DMS79 treated with DMSO at 0.1 percent for 48 hours (cell line): Measurements from ENCODE around the gene AGTPBP1.
"Not testable (repeated sequence)": the region's sequence is repeated elsewhere in the genome, so short reads cannot be mapped to it uniquely, and the experiment has no call there.

Source experiments
- DNase-seq: peaks from one replicate; lab custom pipeline; 2025; lab: John Stamatoyannopoulos, UW

The AGTPBP1 gene, protein sequence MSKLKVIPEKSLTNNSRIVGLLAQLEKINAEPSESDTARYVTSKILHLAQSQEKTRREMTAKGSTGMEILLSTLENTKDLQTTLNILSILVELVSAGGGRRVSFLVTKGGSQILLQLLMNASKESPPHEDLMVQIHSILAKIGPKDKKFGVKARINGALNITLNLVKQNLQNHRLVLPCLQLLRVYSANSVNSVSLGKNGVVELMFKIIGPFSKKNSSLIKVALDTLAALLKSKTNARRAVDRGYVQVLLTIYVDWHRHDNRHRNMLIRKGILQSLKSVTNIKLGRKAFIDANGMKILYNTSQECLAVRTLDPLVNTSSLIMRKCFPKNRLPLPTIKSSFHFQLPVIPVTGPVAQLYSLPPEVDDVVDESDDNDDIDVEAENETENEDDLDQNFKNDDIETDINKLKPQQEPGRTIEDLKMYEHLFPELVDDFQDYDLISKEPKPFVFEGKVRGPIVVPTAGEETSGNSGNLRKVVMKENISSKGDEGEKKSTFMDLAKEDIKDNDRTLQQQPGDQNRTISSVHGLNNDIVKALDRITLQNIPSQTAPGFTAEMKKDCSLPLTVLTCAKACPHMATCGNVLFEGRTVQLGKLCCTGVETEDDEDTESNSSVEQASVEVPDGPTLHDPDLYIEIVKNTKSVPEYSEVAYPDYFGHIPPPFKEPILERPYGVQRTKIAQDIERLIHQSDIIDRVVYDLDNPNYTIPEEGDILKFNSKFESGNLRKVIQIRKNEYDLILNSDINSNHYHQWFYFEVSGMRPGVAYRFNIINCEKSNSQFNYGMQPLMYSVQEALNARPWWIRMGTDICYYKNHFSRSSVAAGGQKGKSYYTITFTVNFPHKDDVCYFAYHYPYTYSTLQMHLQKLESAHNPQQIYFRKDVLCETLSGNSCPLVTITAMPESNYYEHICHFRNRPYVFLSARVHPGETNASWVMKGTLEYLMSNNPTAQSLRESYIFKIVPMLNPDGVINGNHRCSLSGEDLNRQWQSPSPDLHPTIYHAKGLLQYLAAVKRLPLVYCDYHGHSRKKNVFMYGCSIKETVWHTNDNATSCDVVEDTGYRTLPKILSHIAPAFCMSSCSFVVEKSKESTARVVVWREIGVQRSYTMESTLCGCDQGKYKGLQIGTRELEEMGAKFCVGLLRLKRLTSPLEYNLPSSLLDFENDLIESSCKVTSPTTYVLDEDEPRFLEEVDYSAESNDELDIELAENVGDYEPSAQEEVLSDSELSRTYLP

GRCh38 chr9:85741875-85742596, at the start of gene AGTPBP1:
AGTPBP1 (minus strand) TSS chr9:85741954; CDS start chr9:85712533, 29,421 bp downstream.
- DNase-seq, result peak; percentile 70

- not testable (repeated sequence) for DNase-seq
Observed at GRCh38 chr9:85786116-85786515, 44.4 kb upstream of the AGTPBP1 start.

DNA sequence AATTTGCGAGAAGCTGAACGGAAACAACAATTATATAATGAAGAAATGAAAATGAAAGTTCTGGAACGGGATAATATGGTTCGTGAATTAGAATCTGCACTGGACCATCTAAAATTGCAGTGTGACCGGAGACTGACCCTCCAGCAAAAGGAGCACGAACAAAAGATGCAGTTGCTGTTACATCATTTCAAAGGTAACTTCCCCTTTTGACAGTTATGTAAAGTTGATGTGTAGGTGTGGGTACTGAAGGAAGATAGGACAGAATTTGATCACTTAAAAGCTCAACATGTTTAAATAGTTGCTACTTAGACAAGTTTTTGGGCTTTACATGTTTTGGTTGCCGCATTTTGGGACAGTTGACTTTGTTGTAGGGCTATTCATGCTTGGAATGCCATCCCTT, 32.1 kb upstream of the AGTPBP1 start:
- DNase-seq, result not testable (repeated sequence)

DNA sequence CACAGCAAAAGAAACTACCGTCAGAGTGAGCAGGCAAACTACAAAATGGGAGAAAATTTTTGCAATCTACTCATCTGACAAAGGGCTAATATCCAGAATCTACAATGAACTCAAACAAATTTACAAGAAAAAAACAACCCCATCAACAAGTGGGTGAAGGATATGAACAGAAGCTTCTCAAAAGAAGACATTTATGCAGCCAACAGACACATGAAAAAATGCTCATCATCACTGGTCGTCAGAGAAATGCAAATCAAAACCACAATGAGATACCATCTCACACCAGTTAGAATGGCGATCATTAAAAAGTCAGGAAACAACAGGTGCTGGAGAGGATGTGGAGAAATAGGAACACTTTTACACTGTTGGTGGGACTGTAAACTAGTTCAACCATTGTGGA, 20.0 kb upstream of the AGTPBP1 start:
- DNase-seq, result not testable (repeated sequence)

DNA sequence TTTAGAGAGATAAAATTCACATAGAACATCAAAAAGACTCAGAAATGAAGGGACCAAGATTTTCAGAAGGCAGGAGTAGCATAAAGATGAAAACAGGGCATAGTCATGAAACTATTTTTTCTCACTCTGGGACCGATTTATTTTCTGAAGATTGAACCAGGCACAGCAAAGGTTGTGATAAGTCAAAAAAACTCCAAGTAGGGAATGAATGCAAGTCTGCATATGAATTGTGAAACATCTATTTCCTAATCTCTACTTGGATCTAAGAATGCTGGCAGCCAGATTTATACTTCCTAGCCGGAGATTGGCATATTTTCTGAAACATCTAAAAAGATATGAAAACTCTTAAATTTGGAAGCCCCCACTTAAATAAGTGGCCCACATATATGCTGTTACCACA, 16.0 kb upstream of the AGTPBP1 start:
- not testable (repeated sequence) for DNase-seq

DNA sequence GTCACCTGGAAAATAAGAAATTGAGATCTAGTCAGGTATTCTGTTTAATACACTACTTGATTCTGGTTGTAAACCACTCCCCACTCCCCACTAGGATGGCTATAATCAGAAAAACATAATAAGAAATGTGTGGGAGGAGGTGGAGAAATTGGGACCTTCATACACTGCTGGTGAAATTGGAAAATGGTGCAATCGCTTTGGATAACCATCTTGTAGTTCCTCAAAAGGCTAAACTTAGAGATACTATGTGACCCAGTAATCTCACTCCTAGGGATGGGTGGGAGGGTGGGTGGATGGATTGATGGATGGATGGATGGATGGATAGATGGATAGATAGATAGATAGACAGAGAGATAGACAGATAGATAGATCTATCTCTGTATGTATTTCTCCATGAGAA, 14.5 kb upstream of the AGTPBP1 start:
- DNase-seq, result not testable (repeated sequence)

DNA sequence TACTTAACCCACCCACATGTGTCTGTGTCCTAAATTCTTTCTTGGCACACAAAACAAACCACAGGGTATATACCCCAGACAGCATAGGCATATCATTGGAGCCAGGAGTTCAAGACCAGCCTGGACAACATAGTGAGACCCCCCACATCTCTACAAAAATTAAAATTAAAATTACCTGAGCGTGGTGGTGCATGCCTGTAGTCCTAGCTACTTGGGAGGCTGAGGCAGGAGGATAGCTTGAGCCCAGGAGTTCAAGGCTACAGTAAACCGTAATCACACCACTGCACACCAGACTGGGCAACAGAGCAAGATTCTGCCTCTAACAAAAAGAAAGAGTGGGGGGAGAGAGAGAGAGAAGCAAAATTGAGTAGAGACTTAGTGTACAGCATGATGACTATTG, 4.6 kb upstream of the AGTPBP1 start:
- no peak for DNase-seq

DNA sequence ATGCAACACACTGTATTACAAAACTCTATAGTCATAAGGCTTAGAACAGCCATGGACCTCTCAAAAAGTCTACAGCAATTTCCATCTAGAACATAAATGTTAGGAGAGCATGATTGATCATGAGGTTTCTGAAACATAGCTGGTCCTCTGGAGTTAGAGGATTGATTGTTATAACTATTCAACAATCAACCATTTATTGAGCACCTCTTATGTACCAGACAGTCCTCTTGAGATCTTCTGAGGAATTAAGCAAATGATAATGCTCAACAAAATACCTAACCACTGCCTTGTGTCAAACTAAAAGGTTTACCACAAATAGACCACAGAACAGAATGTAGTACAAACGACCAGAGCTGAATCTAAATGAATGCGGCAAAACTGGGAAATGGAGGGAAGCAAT, 3.4 kb upstream of the AGTPBP1 start:
- DNase-seq, result no peak

DNA sequence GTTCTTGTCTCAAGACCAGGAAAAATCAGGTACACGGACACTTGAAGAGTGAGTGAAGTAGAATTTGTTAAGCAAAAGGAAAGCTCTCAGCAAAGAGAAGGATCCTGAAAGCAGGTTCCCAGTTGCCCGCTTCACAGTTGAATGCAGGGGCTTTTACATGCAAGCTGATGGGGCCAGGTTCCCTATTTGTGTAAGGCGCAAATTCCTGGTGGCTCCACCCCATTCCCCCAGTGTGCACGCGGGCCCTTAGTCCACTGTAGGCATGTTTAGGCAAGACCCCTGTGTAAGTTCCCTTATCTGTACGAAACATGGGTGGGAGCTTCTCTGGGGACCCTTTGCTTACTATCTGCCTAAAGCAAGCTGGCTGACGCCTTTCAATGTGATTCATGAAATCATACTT, 2.7 kb upstream of the AGTPBP1 start:
- no peak for DNase-seq

DNA sequence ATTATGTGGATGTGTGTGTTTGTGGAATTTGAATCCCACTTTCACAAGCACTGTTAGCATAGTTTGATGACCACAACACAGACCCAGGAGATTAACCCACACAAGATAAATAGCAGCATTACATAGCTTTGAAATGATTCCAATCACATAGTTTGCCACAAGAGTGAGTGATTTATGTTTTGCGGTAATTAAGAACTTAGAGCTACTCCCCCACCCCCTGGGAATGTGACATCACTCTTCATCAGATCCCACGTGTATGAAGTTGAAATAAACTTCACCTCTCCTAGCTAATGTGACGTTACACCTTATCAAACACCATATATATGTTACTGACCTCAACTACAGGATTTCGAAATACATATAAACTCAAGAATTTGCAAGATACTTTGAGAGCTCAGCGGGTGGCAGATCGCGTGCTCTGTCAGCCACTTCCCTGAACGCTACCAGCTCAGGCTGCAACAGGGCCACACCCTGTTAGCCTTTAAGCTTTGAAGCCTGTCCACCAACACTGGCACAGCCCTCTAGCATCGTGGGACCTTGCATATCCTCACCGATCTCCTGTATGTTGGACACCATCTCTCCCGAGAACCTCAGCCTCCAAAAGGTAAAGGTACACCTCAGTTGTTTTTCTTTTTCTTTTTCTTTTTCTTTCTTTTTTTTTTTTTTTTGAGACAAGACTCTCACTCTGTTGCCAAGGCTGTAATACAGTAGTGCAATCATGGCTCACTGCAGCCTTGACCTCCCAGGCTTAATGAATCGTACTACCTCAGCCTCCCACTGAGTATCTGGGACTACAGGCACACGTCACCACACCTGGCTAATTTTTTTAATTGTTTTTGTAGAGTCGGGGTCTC, 1.7 kb upstream of the AGTPBP1 start:
- peak; percentile 3 for DNase-seq

GRCh38 chr9:85742597-85742936, 813 bp upstream of the AGTPBP1 start:
- no peak for DNase-seq

- DNase-seq, result no peak
Observed at GRCh38 chr9:85741095-85741874, 469 bp downstream of the AGTPBP1 start.

DNA sequence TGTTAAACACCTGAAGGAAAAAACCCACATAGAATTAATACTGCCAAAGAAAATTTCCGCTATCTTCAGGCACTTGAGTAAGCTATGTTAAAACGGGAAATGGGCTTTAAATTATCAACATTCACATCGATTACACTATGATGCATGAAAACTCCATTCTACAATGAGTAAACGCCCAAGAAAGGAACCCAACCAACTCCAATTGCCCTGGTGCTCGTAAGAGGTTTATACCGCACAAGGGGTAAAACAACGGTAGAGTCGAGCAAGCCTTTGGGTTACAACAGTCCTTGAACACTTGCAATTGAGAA, 1.0 kb downstream of the AGTPBP1 start:
- DNase-seq, result peak; percentile 0

DNA sequence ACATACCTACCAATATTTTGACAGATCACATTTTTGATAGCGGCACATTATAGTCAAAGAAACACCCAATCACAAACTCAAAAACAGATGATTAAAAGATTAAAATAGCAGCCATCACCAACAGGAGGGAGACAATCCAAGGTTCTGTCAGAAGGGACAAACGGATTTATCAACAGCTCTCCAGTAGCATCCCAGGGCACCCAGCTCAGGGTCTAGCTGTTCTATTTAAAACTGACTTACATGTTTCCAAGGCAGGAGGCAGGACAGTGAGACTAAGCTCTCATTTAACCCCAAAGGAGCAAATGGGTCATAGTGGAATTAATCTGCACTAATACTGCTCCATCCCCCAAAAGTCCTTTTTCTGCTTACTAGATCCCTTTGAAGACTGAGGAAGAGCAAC, 3.2 kb downstream of the AGTPBP1 start:
- no peak for DNase-seq

GRCh38 chr9:85737671-85738070, 4.1 kb downstream of the AGTPBP1 start:
- no peak for DNase-seq

- DNase-seq, result no peak
Observed at GRCh38 chr9:85730916-85731630, 10.7 kb downstream of the AGTPBP1 start.

GRCh38 chr9:85729882-85730281, 11.9 kb downstream of the AGTPBP1 start:
- no peak for DNase-seq

DNA sequence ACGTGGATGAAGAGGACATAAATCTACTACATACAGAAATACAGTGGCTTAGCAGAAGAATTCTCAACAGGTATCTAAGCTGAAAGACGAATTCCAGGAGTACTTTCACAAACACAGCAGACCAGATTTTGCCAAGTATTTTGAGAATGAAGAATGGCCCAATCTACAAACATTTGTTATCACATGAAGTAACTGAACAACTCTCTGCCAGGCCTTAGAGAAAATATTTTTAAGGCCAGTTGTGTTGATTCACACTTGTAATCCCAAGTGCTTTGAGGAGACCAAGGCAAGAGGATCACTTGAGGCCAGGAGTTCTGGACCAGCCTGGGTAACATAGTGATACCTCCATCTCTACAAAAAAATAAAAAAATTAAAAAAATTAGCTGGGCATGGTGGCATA, 14.3 kb downstream of the AGTPBP1 start:
- DNase-seq, result no peak

DNA sequence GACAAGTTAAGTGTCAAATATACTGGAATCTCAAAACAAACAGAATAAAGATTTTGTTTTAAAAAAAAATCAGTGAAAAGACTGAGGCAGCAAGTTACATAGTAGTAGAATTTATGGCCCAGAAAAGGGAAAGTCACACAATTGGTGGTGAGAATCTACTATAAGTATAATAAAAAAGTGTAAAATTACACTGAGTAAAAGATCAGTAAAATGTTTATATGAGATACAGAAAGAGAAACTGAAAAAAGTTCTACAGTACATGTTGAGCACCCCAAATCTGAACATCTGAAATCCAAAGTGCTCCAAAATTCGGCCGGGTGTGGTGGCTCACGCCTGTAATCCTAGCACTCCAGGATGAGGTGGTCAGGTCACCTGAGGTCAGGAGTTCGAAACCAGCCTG, 15.0 kb downstream of the AGTPBP1 start:
- no peak for DNase-seq

DNA sequence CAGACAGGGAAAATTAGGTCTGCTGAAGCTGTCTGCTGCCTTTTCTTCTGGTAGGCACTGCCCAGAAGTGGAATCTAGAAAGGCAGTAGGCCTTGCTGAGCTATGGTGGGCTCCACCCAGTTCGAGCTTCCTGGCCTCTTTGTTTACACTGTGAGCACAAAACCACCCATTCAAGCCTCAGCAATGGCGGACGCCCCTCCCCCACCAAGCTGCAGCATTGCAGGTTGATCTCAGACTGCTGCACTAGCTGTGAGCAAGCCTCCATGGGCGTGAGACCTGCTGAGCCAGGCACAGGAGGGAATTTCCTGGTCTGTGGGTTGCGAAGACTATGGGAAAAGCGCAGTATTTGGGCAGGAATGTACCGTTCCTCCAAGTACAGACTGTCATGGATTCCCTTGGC, 18.5 kb downstream of the AGTPBP1 start:
- DNase-seq, result no peak
